Activated CD4-positive, alpha-beta T cell treated with anti-CD3 and anti-CD28 coated beads, Interleukin-2, Interleukin-4, amounts not matched to agents 100 ng/mL and 50 ng/mL, durations not matched to agents 16 hours and 8 hours (primary cell): ENCODE results near the gene TMEM200C.
A peak's percentile ranks its signal among the peaks of the same experiment; 100 is the strongest.
"Not testable (repeated sequence)": the region's sequence is repeated elsewhere in the genome, so short reads cannot be mapped to it uniquely, and the experiment has no call there.

Source experiments
- DNase-seq: peaks from one replicate; pipeline ENCODE4 v3.0.0-alpha.2; 2020; ENCODE audit warnings: low spot score

The TMEM200C gene

DNA sequence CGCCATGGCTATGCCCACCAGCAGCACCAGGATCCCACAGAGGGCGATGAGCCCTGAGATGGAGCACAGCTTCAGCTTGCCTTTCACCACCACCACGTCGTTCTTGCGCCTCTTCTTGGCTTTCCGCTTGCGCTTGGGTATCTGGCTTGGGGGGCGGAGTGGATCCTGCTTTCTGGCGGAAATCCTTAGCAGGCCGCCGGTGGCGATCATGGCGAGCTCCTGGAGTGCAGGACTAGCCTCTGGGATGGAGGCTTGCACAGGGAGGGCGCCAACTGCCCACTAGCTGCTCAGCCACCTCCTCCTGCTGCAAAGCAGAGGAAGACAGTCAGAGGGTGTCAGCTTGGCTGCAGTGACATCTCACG is 3.5 kb downstream of the TMEM200C start:
- DNase-seq, result no peak

GRCh38 chr18:5891184-5891853 is 4.0 kb downstream of the TMEM200C start:
- no peak for DNase-seq

DNA sequence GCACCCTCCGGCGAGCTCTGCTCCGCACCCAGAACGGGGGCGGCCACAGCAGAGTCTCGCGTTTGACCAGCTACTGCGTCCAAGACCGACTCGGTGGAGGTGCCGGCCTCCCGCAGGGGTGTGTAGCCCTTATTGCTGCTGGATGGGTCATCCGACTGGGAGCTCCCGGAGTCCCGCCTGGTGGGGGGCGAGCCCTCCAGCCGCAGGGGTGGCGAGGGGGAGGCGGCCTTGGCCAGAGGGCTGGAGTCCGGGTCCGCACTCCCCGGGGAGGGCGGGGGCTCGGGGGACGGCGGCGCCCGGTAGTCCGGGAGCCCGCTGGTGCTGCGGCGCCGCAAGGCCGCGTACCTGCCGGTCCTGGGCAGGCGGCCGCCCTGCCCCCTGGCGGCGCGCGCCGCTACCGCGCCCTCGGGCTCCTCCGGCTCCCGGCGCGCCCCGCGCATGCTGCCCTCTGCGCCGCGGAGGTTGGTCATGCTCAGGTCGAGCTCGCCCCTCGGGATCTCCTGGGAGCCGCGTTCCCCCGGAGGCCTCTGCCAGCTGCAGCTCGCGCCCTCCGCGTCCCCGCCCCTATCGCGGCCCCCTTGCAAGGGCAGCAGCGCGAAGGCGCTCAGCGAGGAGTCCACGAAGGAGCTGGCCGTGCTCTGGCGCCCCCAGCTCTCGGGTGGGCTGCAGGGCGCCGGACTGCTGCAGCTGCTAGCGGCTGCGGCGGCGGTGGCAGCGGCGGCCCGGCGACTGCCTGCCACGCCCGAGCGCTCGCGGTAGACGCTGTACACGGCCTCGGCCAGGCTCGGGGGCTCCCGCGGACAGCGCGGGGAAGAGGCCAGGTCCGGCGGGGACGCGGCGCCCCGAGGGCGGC is 4.8 kb downstream of the TMEM200C start:
- peak; percentile 30 for DNase-seq

DNA sequence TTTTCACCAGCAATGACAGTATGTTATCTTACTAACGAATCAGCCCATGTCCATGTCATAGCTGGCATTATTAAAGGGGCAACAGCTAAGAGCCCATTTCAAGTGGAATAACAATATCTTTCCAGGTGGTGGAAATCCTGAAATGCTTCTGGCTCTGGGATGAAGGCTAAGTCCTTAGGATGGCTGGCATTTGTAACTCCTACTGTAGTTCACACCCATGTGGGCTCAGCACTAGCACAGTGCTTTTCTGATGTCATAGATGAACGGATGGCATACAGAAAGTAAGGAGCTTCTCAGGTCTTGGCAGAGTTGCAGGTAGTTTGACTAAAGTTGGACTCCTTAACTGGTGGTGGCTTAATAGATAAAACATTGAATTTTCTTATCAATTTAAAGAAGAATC is 10.0 kb downstream of the TMEM200C start:
- DNase-seq, result no peak

- no peak for DNase-seq
Observed at GRCh38 chr18:5884375-5884774, 10.9 kb downstream of the TMEM200C start.

GRCh38 chr18:5879479-5879882 is 15.8 kb downstream of the TMEM200C start:
- peak; percentile 28 for DNase-seq

DNA sequence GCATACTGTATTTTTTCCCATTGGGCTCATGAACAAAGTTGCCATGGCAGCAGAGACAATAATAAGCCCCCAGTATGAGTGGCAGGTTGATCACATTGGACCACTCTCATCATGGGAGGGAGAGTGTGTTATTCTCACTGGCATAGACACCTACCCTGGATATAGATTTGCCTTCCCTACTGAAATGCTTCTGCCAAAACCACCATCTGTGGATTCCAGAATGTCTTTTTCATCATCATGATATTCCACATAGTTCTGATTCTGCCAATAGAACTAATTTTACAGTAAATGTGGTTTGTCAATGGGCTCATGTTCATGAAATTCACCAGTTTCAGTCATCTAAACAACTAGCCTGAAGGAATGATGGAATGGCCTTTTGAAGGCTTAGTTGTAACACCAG is 18.4 kb downstream of the TMEM200C start:
- no peak for DNase-seq

DNA sequence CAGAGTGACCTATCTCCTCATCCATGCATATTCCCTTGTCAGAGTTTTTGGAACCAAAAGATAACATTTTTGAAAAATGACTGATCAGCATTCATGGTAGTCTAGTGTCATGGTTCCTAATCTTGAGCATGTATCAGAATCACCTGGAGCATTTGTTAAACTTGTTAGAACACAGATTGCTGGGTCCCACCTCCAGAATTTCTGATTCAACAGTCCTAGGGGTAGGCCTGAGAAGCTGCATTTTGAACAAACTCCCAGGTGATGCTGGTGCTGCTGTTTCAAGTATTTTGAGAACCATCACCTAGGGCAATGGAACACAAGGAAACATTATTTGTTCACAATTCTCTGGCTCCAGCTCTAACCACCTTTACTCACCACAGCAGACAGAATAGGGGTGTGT is 21.0 kb downstream of the TMEM200C start:
- no peak for DNase-seq

- DNase-seq, result no peak
Observed at GRCh38 chr18:5872886-5873285, 22.4 kb downstream of the TMEM200C start.

GRCh38 chr18:5871426-5871825 is 23.9 kb downstream of the TMEM200C start:
- no peak for DNase-seq

GRCh38 chr18:5868218-5868854 is 27.0 kb downstream of the TMEM200C start:
- peak; percentile 58 for DNase-seq

- DNase-seq, result no peak
Observed at GRCh38 chr18:5865521-5865920, 29.8 kb downstream of the TMEM200C start.

DNA sequence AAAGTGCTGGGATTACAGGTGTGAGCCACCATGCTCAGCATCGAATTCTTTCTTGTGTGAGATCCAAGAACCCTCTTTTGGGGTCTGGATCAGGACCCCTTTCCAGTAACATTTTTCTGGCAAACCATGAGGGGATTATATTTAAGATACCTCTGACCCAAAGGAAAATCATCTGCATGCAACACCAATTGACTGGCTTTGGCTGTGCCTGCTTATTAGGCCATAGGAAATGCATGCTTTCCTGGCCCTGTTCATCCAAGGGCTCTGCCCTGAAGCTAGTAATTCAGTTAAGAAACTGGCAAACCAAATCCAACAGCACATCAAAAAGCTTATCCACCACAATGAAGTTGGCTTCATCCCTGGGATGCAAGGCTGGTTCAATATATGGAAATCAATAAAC is 33.2 kb downstream of the TMEM200C start:
- DNase-seq, result not testable (repeated sequence)

DNA sequence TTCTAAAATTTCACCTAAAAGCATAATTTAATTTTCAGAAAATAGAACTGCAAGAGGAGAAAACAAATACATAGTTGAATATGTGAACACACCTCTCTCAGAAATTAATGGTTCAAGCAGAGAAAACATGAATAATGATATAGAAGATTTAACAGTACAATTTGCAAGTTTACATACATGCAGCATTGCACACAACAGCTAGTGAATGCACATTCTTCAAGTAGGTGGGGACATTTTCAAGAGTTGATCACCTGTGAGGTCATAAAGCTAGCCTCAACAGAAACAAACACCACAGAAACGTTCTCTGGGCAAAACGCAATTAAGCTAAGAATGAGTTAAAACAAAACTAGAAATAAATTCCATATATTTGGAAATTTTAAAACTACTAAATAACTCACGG is 38.1 kb downstream of the TMEM200C start:
- DNase-seq, result no peak

- DNase-seq, result no peak
Observed at GRCh38 chr18:5853253-5853652, 42.1 kb downstream of the TMEM200C start.

DNA sequence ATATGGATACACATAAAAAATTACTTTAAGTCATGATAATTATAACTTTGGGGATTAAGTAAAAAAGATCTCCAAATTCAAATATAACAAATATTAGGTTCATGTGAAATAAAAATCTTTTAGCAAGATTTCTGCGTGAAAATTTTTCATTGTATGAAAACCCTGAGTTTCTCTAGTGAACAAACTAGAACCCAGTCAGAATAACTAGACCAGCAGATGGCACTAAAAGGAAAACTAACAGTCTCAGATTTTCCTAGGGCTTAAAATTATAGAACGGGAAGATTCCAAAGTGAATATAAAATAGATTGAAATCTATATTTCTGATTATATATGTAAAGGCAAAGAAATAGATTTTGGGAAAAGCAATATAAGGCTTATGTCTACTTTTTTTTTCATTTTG is 43.3 kb downstream of the TMEM200C start:
- DNase-seq, result no peak

DNA sequence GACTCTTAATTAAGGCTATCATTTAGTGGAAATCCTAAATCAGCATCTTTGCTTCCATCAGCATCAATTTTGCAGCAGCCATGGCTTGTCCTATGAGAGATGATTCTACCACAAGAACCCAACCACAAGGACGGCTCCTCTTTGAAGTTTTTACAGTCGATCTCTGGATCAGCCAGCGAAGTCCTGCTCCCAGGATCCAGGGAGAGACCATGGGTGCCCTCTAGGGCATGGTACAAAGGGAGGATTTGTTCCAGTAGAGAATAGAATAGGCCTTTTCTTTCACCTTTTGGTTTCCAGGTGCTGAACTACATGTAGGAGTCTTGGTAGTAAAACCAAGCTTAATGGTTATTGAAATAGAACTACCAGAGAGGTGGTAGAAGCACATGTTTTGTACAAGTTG is 52.7 kb downstream of the TMEM200C start:
- DNase-seq, result no peak

GRCh38 chr18:5841518-5841917 is 53.8 kb downstream of the TMEM200C start:
- DNase-seq, result no peak

- DNase-seq, result no peak
Observed at GRCh38 chr18:5840547-5840946, 54.8 kb downstream of the TMEM200C start.

DNA sequence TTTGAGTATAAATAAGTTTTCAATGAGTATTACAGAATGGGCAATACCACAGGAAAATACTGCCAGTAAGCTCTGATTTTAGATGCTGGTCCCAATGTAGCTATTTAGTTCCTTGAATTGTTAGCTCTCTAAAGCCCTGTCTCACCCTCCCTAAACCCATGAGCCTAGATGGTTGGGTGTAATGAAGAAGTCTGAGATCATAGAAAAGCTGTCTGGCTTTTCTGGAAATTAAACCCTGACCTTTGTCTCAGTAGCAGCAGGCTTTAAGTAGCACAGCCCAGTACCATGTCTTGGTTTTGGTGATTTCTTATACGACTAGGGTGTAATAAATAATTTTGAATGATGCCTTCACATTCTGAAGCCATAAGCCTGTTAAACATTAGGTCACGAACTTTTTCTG is 55.3 kb downstream of the TMEM200C start:
- no peak for DNase-seq

- no peak for DNase-seq
Observed at GRCh38 chr18:5839102-5839501, 56.2 kb downstream of the TMEM200C start.
